Activated CD4-positive, alpha-beta T cell treated with anti-CD3 and anti-CD28 coated beads, Interleukin-10, Interleukin-2, amounts not matched to agents 100 ng/mL and 50 ng/mL, durations not matched to agents 16 hours and 8 hours (primary cell): Measurements from ENCODE around the gene PPP1R16B.
"Not testable (repeated sequence)": the region's sequence is repeated elsewhere in the genome, so short reads cannot be mapped to it uniquely, and the experiment has no call there.

Experiments
- DNase-seq: peaks from one replicate; pipeline ENCODE4 v3.0.0-alpha.2; 2020

Gene PPP1R16B

DNA sequence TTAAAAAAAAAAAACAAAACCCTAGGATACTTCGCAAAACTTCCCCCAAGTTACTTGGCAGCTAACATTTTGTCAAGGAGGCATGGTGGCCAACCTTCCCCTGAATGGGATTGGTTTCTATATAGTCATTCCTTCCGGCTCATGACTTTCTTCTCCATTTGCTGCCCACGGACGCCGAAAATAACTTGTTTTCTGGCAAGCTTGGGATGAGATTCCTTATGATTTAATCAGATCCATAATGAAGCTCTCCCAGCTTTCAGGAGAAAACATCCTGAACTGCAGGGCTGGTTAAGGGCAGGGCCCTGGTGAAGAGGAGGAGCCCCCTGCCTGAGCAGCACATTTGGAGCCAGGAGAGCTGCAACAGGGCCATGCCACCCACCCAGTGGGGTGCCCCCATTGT is 49.9 kb downstream of the PPP1R16B start:
- DNase-seq, result no peak

DNA sequence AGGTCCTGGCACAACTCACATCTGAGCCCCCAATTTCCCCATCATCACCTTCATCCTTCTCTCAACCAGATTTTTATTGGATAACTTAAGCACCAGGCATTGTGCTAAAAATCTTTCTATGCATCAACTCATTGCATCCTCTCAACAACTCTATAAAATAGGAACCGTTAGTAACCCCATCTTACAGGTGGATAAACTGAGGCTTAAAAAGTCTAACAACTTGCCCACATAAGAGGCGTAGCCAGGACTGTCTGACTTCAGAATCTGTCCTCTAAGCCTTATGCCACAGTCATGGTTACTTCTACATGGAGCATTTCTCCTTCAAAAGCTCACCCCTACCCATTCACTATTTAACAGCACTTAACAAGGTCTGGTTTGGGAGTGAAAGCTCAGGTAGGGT is 51.1 kb downstream of the PPP1R16B start:
- no peak for DNase-seq

DNA sequence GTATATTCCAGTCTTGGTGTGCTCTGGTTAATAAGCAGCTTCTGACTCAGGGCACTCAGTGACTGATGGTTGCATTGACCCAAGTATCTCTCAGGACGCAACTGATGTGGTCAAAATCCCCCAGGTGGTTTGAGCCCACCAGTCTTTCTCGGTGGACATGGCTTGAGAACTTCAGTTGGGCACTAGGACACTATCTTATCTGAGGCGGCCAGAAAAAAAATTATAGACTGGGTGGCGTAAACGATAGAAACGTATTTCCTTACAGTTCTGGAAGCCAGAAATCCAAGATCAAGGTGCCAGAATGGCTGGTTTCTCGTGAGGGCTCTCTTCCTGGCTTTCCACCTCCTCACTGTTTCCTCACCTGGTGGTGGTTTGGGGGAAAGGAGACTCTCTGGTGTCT is 52.2 kb downstream of the PPP1R16B start:
- no peak for DNase-seq

DNA sequence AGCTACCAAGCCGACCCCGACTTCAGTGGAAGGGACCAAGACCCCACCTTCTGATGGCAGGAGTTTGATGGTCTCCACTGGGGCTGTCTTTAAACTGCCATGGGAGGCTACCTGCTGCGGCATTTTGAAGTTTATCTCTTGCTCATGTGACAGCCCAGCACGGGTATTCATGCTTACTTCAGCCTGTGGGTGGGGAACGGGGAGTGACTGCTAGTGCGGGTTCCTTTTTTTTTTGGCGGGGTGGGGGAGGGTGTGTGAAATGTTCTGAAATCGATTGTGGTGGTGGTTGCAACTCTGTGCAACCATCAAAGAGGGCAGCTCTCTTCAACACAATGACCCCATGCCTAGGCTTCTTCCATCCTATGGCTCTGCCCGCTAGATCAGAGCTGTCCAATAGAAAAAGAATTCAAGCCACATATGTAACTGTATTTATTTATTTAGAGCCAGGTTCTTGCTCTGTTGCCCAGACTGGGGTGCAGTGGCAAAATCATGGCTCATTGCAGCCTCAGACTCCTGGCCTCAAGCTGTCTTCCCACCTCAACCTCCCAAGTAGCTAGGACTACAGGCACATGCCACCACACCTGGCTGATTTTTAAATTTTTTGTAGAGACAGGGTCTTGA is 53.7 kb downstream of the PPP1R16B start:
- peak; percentile 46 for DNase-seq

DNA sequence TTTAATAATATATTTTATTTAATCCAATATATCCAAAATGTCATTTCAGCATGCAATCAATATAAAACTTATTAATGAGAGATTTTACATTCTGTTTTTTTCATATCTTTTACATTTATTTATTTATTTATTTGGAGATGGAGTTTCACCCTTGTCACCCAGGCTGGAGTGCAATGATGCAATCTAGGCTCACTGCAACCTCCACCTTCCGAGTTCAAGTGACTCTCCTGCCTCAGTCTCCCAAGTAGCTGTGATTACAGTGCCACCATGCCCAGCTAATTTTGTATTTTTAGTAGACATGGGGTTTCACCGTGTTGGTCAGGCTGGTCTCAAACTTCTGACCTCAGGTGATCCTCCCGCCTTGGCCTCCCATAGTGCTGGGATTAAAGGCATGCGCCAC is 54.4 kb downstream of the PPP1R16B start:
- DNase-seq, result not testable (repeated sequence)

DNA sequence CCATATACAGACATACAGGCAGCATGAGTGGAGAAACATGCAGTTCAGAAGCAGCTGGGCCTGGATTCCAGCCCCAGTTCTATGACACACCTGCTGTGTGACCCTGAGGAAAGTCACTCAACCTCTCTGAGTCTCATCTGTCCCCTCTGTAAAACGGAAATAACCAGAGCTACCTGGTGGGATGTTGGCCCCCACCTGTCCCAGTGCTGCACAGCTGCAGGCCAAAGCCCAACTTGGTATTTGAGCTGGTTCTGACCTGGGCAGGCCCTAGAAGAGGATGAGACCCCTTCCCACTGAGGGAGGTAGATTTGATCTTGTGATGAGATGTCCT is 55.5 kb downstream of the PPP1R16B start:
- no peak for DNase-seq

DNA sequence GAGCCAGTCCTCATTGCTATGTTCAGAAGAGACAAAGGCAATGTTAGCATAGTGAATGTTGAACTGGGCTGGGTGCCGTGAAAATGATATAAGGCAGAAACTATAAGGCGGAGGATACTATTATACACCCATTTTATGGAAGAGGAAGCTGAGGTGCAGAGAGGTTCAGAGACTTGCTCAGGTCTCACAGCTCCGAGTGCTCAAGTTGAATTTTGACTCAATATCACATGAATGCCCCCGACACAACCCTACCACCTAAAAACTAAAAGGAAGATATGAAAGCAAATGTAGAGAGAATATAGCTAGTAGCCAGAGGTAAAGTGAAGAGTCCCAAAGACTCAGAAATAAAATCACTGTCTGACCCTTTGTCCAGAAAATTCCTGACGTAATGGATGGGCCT is 56.7 kb downstream of the PPP1R16B start:
- DNase-seq, result no peak

DNA sequence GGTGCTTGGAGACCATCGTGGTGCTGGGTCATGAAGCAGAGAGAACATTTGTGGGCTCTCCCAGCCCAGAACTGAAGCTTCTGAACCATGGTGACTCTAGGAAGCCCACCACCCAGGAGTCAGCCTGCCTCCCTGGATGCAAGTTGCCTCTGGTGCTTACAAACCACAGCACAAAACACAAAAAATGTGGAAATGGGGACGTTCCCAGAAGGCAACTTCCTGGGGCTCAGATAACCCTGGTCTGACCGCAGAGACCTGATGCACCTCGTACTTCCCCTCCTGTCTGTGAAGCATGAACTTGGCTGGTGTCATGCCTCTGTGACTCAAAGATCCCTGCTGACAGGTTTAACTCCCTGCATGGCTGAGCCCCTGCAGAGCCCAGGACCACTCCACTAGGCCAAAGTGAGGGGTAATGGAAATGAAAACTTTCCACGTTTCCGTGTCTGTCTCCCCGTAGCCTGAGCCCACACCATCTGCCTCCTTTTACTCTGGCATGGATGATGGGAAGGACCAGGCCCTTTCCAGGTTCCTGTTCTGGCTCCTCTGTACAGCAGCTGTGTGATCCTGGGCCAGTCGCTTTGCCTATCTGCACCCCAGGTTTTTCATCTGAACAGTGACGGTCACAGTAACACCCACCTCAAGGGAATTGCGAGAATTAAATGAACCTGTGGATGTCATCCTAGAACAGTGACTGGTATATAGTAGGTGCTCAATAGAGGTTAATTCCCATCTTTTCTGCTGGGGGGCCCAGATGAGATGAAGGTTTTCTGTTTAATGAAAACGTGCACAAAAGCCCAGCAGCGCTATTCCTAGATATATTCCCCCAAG is 57.7 kb downstream of the PPP1R16B start:
- peak; percentile 78 for DNase-seq

DNA sequence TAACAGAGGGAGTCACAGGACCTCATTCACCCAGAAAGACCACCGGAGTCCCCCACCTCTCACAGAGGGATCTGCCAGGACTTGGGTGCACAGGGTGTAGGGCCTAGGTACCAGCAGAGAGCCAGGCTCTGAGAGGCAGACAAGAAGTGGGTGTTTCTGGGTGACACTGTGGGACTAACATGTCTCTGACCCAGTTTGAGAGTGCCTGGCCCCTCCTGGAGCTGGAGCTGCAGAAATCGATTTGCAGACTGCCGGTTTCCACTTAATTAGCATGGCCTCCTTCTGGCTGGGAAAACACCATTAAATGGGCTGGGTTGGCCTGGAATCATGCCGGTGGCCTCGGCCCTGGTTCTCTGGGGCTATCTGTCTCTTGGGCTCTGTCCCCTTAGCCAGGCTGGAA is 59.2 kb downstream of the PPP1R16B start:
- DNase-seq, result no peak

DNA sequence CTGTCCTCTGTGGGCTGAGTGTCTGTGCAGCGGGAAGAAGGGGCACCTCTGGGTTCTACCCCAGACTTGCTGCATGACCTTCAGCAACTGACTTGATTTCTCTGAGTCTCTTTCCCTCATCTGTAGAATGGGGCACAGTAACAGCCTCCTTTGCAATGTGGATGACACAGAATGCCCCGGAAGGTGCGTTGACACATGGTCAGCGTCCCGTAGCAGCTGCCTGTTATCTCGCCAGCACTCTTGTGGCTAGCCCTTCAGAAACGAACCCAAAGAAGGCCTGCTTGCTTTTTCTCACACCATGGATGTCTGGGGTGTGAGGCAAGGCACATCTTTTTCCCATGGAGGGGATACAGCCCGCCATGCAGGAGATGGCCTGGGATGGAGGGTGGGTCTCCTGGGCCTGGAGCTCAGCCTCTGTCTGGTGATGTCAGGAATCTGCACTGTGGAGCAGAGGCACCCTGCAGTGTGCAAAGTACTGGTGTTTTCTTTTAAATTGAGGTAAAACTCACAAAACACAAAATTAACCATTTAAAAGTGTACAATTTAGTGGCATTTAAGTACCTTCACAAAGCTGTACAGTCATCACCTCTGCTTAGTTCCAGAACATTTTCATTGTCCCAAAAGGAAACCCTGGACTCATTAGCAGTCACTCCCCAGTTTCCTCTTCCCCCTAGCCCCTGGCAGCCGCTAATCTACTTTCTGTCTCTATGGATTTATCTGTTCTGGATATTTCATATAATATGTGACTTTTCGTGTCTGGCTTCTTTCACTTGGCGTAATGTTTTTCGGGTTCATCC is 61.0 kb downstream of the PPP1R16B start:
- no peak for DNase-seq

DNA sequence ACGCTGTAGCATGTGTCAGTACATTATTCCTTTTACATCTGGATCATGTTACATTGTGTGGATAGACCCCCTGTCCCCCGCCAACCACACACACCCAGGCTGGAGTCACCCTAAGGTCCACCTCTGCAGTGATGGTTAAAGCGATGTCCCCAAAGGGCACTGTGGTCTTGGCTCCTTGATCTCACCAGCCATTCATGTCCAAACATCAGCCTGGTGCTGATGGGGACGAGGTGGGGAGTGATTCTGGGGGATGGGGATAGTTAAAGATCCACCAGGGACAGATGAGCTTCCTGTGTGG is 61.5 kb downstream of the PPP1R16B start:
- no peak for DNase-seq

DNA sequence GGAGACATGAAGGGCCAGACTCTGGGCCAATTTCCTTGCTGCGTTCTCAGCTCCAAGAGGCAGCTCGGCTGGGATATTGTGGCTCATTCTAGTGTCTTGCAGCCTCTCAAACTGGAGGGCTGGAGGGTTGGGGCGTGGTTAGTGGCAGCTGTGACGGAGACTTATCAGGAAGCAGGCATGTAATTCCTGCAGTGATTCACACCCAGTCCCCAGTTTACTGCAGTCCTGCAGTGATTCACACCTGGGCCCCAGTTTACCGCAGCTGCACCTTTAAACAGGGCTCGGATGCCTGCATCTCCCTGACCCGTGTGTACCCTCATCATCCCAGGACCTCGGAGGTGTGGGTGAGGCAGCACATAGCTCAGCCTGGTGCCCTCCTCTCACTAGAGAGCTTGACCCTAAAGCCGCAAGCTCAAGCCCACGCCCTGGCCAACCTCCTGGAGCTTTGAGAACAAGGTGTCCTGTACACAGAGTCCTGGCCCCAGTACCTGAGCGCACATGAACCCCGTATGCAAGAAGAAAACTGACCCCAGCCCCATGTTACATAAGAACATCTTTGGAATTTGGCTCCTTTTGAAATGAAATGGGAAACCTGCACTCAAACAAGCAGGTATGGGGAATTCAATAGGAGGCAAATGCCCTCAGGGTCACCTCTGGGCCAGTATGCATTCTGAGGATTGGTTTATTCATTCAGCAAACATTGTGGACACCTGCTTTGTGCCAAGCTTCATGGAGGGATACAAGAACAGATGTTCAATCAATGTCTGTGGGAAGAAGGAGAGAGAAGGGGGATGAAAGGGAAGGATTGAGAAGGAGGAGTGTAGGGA is 65.4 kb downstream of the PPP1R16B start:
- DNase-seq, result peak; percentile 73

DNA sequence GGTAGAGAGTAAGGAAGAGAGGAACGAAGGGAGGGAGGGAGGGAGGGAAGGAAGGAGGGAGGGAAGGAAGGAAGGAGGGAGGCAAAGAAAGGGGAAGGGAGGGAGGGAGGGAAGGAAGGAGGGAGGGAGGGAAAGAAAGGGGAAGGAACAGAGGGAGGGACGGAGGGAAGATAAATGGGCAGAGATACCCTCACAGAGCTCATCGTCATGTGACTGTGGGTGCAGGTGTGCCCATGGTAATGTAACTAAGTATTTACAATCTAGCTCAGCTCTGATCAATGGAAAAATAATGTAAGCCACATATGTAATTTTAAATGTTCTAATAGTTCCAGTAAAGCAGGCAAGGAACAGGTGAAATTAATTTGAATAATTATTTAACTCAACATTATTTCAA is 66.1 kb downstream of the PPP1R16B start:
- DNase-seq, result no peak

DNA sequence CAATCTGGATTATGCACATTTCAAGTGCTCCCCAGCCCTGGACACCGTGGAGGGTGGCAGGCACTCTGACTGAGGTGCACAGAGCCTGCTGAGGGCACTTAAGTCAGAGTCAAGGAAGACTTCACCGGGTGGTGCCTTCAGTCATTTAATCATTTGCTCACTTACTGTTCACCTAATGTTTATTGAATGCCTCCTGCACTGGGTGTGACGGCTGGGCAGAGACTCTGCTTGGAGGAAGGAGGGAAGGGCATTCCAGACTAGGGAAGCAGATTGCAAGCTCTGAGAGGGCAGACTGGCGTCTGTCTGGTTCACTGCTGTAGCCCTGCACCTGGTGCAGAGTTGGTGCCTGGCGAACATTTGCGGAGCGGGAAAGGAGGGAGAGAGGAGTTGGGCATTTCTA is 66.5 kb downstream of the PPP1R16B start:
- DNase-seq, result no peak

DNA sequence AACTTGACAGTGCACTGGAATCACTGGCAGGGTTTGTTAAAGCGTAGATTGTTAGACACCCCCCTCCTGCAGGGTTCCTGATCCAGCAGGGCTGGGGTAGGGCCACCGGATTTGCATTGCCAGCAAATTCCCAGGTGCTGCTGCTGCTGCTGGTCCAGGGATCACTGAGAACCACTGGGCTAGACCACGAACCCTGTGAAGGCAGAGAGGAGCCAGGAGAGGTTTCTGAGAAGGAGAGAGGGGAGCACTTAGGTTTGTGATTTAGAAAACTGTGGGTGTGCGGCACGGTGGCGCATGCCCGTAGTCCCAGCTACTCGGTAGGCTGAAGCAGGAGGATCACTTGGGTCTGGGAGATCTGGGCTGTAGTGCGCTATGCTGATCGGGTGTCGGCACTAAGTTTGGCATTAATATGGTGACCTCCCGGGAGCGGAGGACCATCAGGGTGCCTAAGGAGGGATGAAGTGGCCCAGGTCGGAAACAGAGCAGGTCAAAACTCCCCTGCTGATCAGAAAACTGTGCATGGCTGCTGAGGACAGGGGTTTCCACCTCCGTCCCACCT is 67.1 kb downstream of the PPP1R16B start:
- no peak for DNase-seq

DNA sequence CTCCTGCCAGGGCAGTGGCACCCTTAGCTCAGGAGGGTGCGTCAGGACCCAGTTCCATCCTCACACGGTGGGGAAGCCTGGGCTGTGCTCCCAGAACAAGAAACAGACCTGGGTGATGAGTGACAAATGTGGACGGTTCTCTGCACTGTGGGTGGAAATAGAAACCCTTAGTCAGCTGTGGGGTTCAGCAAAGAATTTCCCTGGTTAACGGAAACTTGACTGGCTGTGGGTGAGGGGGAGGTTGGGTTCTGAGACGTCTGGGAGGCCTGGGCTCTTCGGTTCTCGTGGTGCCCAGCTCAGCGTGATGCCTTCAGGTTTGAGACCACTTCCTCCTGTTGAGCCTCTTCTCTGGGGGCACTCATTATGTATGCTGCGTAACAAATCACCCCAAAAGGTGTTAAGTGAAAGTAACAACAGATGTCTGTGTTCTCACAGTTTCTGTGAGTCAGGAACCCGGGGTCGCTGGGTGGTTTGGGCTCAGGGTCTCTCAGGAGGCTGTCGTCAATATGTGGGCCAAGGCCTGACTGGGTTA is 67.6 kb downstream of the PPP1R16B start:
- peak; percentile 95 for DNase-seq

DNA sequence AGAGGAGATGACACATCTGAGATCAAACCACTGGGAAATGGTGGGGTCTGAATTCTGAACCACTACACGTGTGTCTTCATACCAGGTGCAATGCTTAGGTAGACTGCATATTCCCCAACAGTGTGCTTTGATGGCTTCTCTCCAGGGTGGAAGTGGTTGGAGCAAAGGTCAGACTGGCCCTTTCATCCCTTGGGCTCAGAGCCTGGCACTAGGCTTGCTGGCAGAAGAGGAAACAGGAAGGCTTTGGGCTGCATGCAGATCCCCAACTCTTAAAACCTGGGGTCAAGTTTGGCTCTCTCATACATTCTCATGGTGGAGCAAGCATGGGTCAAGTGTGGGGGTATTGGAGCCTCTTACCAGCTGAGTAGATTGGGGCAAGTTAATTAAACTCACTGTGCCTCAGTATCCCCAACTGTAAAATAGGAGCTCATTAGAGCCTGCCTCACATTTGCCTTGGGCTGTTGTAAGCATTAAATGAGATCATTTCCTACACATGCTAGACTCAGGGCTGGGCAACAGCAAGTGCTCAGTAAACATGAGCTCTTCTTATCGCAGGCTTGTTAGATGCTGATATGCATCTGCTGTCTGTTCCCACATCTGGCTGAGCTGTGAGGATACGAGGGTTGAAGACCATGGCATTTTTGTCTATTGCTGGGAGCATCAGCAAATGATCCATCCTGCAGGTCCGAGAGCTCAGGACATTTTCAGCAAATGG is 69.1 kb downstream of the PPP1R16B start:
- DNase-seq, result peak; percentile 72

DNA sequence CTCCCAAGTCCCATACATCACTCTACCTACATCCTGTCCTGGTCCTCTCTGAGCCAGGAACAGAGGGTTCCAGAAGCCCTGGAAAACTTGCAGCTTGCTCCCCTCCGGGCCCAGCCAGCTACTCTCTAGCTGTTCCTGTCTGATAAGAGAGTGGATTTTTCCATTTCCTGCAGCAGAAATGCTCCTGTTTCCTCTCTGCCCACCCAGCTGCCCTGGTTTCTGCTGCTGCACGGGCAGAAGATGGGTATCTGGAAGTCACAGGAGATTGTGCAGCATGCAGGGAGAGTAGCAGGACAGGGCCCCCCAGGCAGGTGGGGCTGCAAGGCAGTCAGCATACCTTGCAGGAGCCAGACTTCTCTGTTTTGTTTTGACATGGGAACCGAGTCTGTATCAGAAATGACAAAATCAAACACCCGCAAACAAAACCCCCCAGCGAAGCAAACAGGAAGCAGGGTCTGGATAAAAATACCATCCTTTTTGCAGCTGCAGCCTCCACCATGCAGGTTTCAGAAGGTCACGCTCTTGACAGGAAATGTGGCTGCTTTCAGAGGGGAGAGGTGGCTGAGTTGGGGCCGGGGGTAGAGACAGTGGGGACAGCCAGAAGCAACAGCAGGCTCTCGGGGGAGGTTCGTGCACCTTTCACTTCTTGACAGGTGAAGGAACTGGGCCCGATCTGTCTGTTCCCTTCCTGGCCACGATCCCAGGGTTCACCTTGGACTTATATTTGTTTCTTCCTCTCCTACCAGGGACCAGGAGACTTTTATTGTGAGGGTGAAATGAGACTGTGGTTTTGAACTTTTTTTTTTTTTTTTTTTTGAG is 69.9 kb downstream of the PPP1R16B start:
- DNase-seq, result peak; percentile 92

DNA sequence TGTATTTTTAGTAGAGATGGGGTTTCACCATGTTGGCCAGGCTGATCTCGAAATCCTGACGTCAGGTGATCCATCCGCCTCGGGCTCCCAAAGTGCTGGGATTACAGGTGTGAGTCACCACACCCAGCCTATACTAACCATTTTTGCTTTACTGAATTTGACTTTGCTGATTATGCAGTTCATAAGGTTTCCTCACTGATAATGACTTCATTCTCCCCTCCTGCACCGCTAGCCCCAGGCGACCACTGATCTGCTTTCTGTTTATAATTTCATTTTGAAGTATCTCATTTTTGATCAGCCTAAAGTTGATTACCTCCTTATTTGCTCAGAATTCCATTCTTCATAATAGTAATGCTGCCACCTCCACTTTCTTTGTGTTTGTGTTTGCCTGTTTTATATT is 72.0 kb downstream of the PPP1R16B start:
- no peak for DNase-seq

DNA sequence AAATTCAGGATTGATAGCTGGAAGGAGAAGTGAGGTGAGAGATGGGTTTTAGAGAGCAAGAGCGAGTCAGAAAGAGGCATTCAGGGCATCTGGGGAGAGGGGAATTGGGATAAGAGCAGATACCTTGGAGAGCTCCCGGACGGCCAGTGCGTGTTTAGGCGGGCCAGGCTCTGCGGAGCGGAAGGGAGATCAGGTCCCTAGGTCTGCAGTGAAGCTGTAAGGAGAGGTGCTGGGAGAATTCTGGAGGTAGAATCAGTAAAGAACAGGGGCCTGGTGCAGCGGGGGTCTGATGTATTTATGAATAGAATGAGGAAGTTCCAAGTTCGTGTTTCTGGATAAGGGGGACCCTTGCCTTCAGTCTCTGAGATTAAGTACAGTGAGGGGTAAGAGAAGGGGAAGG is 73.4 kb downstream of the PPP1R16B start:
- DNase-seq, result no peak
